K562 (cell line): ENCODE data around the gene GUCY1A2. TPM values are rescaled to one million over a fixed set of nuclear protein-coding genes. Genes with fewer than 3 reads are reported as not detected.

Experiments used
- ATAC-seq: fragments of 200-7000 bp; cut with Tn5 transposase; 3 replicates; pipeline ENCODE4 v1.9.1; 2020; ENCODE audit warnings: moderate library complexity
- BruUV-seq: library from RNA; stranded (reverse); fragments of 400-500 nt; replicated peaks from 2 replicates; lab custom pipeline; 2021; lab: Mats Ljungman, UMichigan
- CTCF ChIA-PET: fragments of 300-600 bp; formaldehyde crosslinking; extraction: SDS; loops from one replicate; lab custom pipeline; 2021; ENCODE audit warnings: low intra/inter-chr PET ratio; lab: Yijun Ruan, JAX
- POLR2A ChIA-PET: fragments of 300-600, 350-650 bp; sonication (Branson Sonifier 250); formaldehyde crosslinking; extraction: SDS; loops from one replicate; lab custom pipeline; 2021; ENCODE audit warnings: antibody characterized with exemption, inconsistent platforms; lab: Yijun Ruan, JAX
- DNase-seq, 4 experiments: peaks; one replicate each; pipeline versions ENCODE4 v3.0.0 to v3.0.0-alpha.2; 2011 to 2018; ENCODE audit warnings: low spot score in 3 of 4, mixed read lengths in 3 of 4; ENCODE audit errors: extremely low read depth in 1 of 4
- FAIRE-seq: peaks from 2 replicates; lab custom pipeline; 2011; peaks lifted over from hg19 to GRCh38; lab: Jason Lieb, UNC
- H2AFZ ChIP-seq: 2 replicates; pipeline ENCODE4 v1.6.0; 2011; ENCODE audit warnings: low read depth, low read length, control low read depth, inconsistent platforms
- H3K27ac ChIP-seq: fragments of 200-600 bp; 3 replicates; pipeline ENCODE4 v1.8.0; 2011; ENCODE audit warnings: low read depth, mild to moderate bottlenecking, control low read depth, inconsistent platforms, low read length, moderate library complexity, mixed read lengths; ENCODE audit errors: extremely low read depth
- H3K27me3 ChIP-seq, 2 experiments: fragments of 300-600 bp in 1 of 2; 2 replicates in 1 of 2; 3 replicates in 1 of 2; pipeline versions ENCODE4 v1.6.0 to v1.8.0; 2011; ENCODE audit warnings: inconsistent platforms in 2 of 2, low read length in 2 of 2, mild to moderate bottlenecking in 1 of 2, mixed read lengths in 1 of 2, moderate library complexity in 1 of 2; ENCODE audit not compliant: control insufficient read depth in 2 of 2, insufficient read depth in 2 of 2
- H3K36me3 ChIP-seq: fragments of 300-600 bp; 3 replicates; pipeline ENCODE4 v1.8.0; 2011; ENCODE audit warnings: mild to moderate bottlenecking, low read length, inconsistent platforms; ENCODE audit not compliant: control insufficient read depth, insufficient read depth
- H3K4me1 ChIP-seq, 2 experiments: fragments of 200-600 bp in 1 of 2; replicated peaks in 1 of 2; 2 replicates in 1 of 2; 3 replicates in 1 of 2; pipeline versions ENCODE4 v1.5.1 to v1.8.0; 2011; ENCODE audit warnings: inconsistent platforms in 2 of 2, low read length in 2 of 2, mild to moderate bottlenecking in 1 of 2, mixed read lengths in 1 of 2, moderate library complexity in 1 of 2; ENCODE audit not compliant: control insufficient read depth in 2 of 2, insufficient read depth in 2 of 2
- H3K4me2 ChIP-seq: 2 replicates; pipeline ENCODE4 v1.6.1; 2011; ENCODE audit warnings: low read length, control low read depth, inconsistent platforms, mixed read lengths; ENCODE audit not compliant: insufficient read depth
- H3K4me3 ChIP-seq: fragments of 200-600 bp; sonication (generic), shearing (Covaris generic); 2 replicates; pipeline ENCODE4 v1.5.1; 2016; ENCODE audit warnings: control low read depth, inconsistent platforms
- H3K79me2 ChIP-seq: fragments of 200-600 bp; 3 replicates; pipeline ENCODE4 v1.8.0; 2011; ENCODE audit warnings: low read length, inconsistent platforms; ENCODE audit not compliant: control insufficient read depth, insufficient read depth
- H3K9ac ChIP-seq, 2 experiments: 2 replicates each; pipeline versions ENCODE4 v1.6.0 to v1.6.1; 2011; ENCODE audit warnings: low read depth in 2 of 2, low read length in 2 of 2, control low read depth in 1 of 2, inconsistent platforms in 1 of 2, mild to moderate bottlenecking in 1 of 2, mixed read lengths in 1 of 2; ENCODE audit not compliant: insufficient read depth in 1 of 2
- H3K9me1 ChIP-seq: one replicate; pipeline ENCODE4 v1.6.0; 2011; ENCODE audit warnings: inconsistent platforms, mild to moderate bottlenecking, low read length, moderate library complexity; ENCODE audit not compliant: control insufficient read depth, insufficient read depth
- H3K9me3 ChIP-seq: replicated peaks from 2 replicates; pipeline ENCODE4 v1.5.1; 2011; ENCODE audit warnings: low read depth, low read length, inconsistent platforms; ENCODE audit not compliant: control insufficient read depth, insufficient read depth
- H4K20me1 ChIP-seq: replicated peaks from 2 replicates; pipeline ENCODE4 v1.6.1; 2011; ENCODE audit warnings: low read length, inconsistent platforms, mixed read lengths; ENCODE audit not compliant: control insufficient read depth, insufficient read depth
- ARNT ChIP-seq, 2 experiments: fragments of 450-650 bp; IDR thresholded peaks; 2 replicates each; pipeline ENCODE4 v1.6.1; 2016; ENCODE audit warnings: mild to moderate bottlenecking in 1 of 2
- CAMTA2 ChIP-seq: fragments of 250-450 bp; sonication (Bioruptor Pico); conservative IDR thresholded peaks from 2 replicates; pipeline ENCODE4 v1.5.1; 2022
- E2F8 ChIP-seq: fragments of 450-650 bp; IDR thresholded peaks from 2 replicates; pipeline ENCODE4 v1.7.1; 2018; ENCODE audit warnings: mild to moderate bottlenecking, low read depth; ENCODE audit not compliant: partially characterized antibody
- GTF2E2 ChIP-seq: fragments of 200-800 bp; sonication (Bioruptor generic); IDR thresholded peaks from 2 replicates; pipeline ENCODE4 v1.6.1; 2016; ENCODE audit warnings: missing genetic modification characterization, missing compliant biosample characterization
- HINFP ChIP-seq: fragments of 450-650 bp; conservative IDR thresholded peaks from 2 replicates; pipeline ENCODE4 v1.6.1; 2016; ENCODE audit warnings: missing genetic modification characterization, low read depth, mild to moderate bottlenecking, control low read depth, missing compliant biosample characterization
- JUND ChIP-seq, 2 experiments: IDR thresholded peaks; 2 replicates in 1 of 2; 3 replicates in 1 of 2; pipeline ENCODE4 v1.6.1; 2011; ENCODE audit warnings: borderline replicate concordance in 2 of 2, low read depth in 2 of 2, low read length in 2 of 2, improper control_type of control experiment in 1 of 2, missing biosample characterization in 1 of 2, missing genetic modification characterization in 1 of 2, missing genetic modification reagents in 1 of 2
- PCBP2 ChIP-seq: fragments of 200-400 bp; formaldehyde crosslinking; IDR thresholded peaks from 2 replicates; pipeline ENCODE4 v1.6.1; 2018; ENCODE audit warnings: low read length, low read depth, mild to moderate bottlenecking, moderate library complexity; ENCODE audit not compliant: poor library complexity, severe bottlenecking
- ZFP91 ChIP-seq: sonication (generic); formaldehyde crosslinking; IDR thresholded peaks from 2 replicates; pipeline ENCODE4 v1.8.0; 2022; ENCODE audit warnings: mild to moderate bottlenecking, missing genetic modification reagents
- ZNF445 ChIP-seq: fragments of 250-450 bp; sonication (Bioruptor Pico); IDR thresholded peaks from 2 replicates; pipeline ENCODE4 v1.4.0; 2020; ENCODE audit warnings: low read depth, mild to moderate bottlenecking, moderate library complexity
- WGBS: fragments of 100-300 bp; shearing (Covaris generic); methylation state at CpG from one replicate; pipeline ENCODE4 v1.1.6; 2016; ENCODE audit warnings: low coverage, mixed read lengths; ENCODE audit not compliant: insufficient coverage; ENCODE audit errors: missing lambda C conversion rate; 5-methylcytosine and 5-hydroxymethylcytosine counted together
- in situ Hi-C: fragments of 300-500 bp; cut with MboI; formaldehyde crosslinking; loops from 4 replicates; pipeline ENCODE4 v1.15.0; 2018; ENCODE audit warnings: inconsistent platforms, mixed read lengths
- intact Hi-C: fragments of 100-400 bp; cut with micrococcal nuclease; formaldehyde crosslinking; loops from 2 replicates; pipeline ENCODE4 v1.14.2; 2022
- polyA plus RNA-seq, 8 experiments: library from polyadenylated mRNA; depleted of rRNA in 4 of 8; stranded (reverse) in 5 of 8; unstranded in 3 of 8; fragments of >200 nt; fragmentation: Nextera tagmentation in 2 of 8; fragmentation: Illumina TruSeq in 1 of 8; extraction: Ambion mirVana in 2 of 8; extraction: Trizol in 1 of 8; gene quantifications; 2 replicates each; pipeline versions ENCODE4 v1.2.1 to v1.2.3, GENCODE V29; 2011 to 2014; ENCODE audit warnings: inconsistent platforms in 1 of 8, missing spikeins in 1 of 8
- total RNA-seq, 7 experiments: library from RNA; depleted of rRNA in 6 of 7; stranded (reverse); fragments of >200 nt in 6 of 7; fragmentation: Illumina TruSeq in 2 of 7; extraction: Trizol in 2 of 7; gene quantifications; 2 replicates each; pipeline versions ENCODE4 v1.2.1 to v1.2.3, GENCODE V29; 2011 to 2021; ENCODE audit warnings: low replicate concordance in 1 of 7

The GUCY1A2 gene
- total and polyA plus RNA-seq, 9 of the 15 experiments (the other 6 are each of a cell fraction or from before 2014, with no cell fraction given): under 0.01 to 0.04 TPM; not detected in 7

- TF ChIP-seq PCBP2: no peak
- H2AFZ ChIP-seq: no peak overlapping the region
- H3K9ac ChIP-seq: no peak overlapping the region
- H3K27ac ChIP-seq: no peak overlapping the region
- WGBS: 0% methylated on average over 2 of the region's 2 CpGs
- POLR2A ChIA-PET: no interaction called here
- BruUV-seq: no TSS peak
- ATAC-seq: no peak
- no peaks in the 10 kb centered on the region for H3K36me3 ChIP-seq
- no peak overlapping the region for H3K4me3 ChIP-seq
- no peaks in the 10 kb centered on the region for H3K4me1 ChIP-seq
- intact Hi-C loops (no loop called here), in situ Hi-C loops (no loop called here)
- H3K4me2 ChIP-seq: no peak overlapping the region
- no peak for FAIRE-seq
- H3K9me1 ChIP-seq: no peaks in the 10 kb centered on the region
- no peaks in the 10 kb centered on the region for H4K20me1 ChIP-seq
- H3K9me3 ChIP-seq: no peaks in the 10 kb centered on the region
- CTCF ChIA-PET: no interaction called here
- no peaks in the 10 kb centered on the region for H3K79me2 ChIP-seq
- DNase-seq: no peak
- no peaks in the 10 kb centered on the region for H3K27me3 ChIP-seq
These were observed 301.1 kb downstream of the GUCY1A2 start for GRCh38 chr11:106717222-106717621.

- Histone ChIP-seq H3K4me2 (no peak overlapping the region), H3K4me1 (no peaks in the 10 kb centered on the region), H2AFZ (no peak overlapping the region), H3K27ac (no peak overlapping the region), H3K9me3 (no peaks in the 10 kb centered on the region), H3K79me2 (no peaks in the 10 kb centered on the region), H3K27me3 (no peaks in the 10 kb centered on the region), H3K4me3 (no peak overlapping the region), H3K36me3 (no peaks in the 10 kb centered on the region), H4K20me1 (no peaks in the 10 kb centered on the region), H3K9ac (no peak overlapping the region), H3K9me1 (no peaks in the 10 kb centered on the region)
- intact Hi-C loops: no loop called here
- DNase-seq (no peak), ATAC-seq (no peak), FAIRE-seq (no peak)
- in situ Hi-C loops: no loop called here
- no TSS peak for BruUV-seq
- ChIA-PET POLR2A (no interaction called here), CTCF (no interaction called here)
- TF ChIP-seq GTF2E2: no peak
- no peak for TF ChIP-seq ZFP91 (CRISPR knock-in tag)
- no peak for TF ChIP-seq ZNF445 (CRISPR knock-in tag)
- TF ChIP-seq HINFP (tag): no peak
- TF ChIP-seq ARNT (IDR thresholded peaks at IDR 0.05): no peak
- no peak for TF ChIP-seq CAMTA2 (CRISPR knock-in tag)
- no peak for TF ChIP-seq E2F8
- TF ChIP-seq JUND (IDR thresholded peaks at IDR 0.05; ENCODE audit: borderline replicate concordance, low read depth, low read length): no peak
- no peak for TF ChIP-seq JUND (tag; IDR thresholded peaks at IDR 0.05; ENCODE audit: borderline replicate concordance, low read depth, low read length)
- WGBS: 0% methylated on average over 1 of the region's 1 CpG
These were observed 304.1 kb downstream of the GUCY1A2 start for GRCh38 chr11:106714199-106714598.
